ENCODE data around the gene HOXA7. TPM values are rescaled to one million over a fixed set of nuclear protein-coding genes. Genes with fewer than 3 reads are reported as not detected.

HOXA7 gene
- total RNA-seq, 1 experiment from 2014 or later, result 5.1 TPM

DNA sequence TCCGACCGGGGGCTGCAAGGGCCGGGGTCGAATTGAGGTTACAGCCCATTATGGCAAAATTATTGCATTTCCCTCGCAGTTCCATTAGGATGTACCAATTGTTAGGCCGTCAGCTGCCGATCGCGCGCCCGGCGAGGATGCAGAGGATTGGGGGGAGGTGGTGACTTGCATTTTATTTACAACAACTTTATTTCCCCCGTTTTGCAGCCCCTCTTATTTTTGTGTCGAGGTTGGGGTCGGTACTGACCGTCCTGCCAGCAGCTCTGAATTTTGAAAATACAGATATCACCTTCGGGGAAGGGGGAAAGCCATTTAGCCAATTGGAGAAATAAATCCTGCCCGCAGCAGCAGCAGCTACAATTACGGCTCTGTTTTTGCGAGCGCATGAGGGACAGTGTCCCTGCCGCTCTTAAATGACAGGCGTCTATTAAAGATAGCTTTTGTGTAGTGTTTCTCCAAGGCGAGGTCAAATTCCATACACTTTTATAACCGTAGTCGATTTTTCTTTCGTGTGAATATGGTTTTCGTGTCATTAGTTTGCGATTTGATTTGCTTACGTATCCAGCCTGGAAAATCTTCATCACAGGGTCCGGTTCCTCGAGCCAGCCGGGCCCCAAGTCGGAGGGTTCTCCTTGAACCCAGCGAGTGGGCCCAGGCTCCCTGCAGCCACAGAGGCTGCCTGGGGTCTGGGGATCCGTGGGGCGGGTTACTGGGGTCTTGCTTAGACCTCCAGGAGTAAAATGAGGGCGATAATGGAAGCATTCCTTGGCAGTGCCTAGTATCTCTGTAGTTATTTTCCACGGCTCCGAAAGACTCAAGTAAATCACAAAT is 12.3 kb downstream of the HOXA7 start:
- no peak for DNase-seq (ENCODE audit: low read depth)
- in situ Hi-C loops (cut with HindIII; ENCODE audit: low pct_unique_long_range_greater_than_20kb, low sequenced_read_pairs), result no loop called here

- in situ Hi-C loops (cut with HindIII; ENCODE audit: low pct_unique_long_range_greater_than_20kb, low sequenced_read_pairs), result no loop called here
- DNase-seq (ENCODE audit: low read depth), result peak; percentile 97
Measured at GRCh38 chr7:27143023-27143949, 13.2 kb downstream of the HOXA7 start, which contains the start of gene HOXA5. Gene HOXA5 (minus strand): TSS chr7:27143681. CDS start chr7:27143607, 74 bp downstream.

GRCh38 chr7:27142580-27143022 is 13.9 kb downstream of the HOXA7 start:
- in situ Hi-C loops (cut with HindIII; ENCODE audit: low pct_unique_long_range_greater_than_20kb, low sequenced_read_pairs), result no loop called here
- peak; percentile 58 for DNase-seq (ENCODE audit: low read depth)

DNA sequence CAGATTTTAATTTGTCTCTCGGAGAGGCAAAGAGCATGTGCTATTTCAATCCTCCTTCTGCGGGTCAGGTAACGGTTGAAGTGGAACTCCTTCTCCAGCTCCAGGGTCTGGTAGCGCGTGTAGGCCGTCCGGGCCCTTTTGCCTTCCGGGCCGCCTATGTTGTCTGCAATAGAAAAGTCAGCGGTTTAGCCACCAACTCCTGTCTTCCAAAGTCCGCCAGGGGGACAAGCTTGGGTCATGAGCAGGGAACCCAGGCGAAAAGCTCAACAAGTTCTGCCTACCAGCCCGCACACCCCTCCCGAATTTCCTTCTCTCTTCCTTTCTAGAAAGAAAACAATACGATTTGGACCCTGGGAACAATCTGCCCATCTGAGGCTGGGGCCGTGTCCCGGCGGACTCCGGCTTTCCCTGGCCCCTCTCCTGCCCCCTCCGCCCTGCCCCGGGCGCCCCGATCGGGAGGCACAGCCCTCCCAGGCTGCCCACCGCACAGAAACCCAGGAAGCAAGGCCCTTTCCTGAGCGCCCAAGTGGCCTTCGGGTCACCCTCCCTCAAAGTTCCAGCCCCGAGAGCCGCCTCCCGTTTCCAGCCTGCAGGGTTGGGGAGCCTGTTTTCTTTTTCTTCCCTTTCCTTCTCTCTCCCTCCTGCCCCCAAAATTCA is 14.4 kb downstream of the HOXA7 start:
- in situ Hi-C loops (cut with HindIII; ENCODE audit: low pct_unique_long_range_greater_than_20kb, low sequenced_read_pairs), result no loop called here
- peak; percentile 73 for DNase-seq (ENCODE audit: low read depth)

DNA sequence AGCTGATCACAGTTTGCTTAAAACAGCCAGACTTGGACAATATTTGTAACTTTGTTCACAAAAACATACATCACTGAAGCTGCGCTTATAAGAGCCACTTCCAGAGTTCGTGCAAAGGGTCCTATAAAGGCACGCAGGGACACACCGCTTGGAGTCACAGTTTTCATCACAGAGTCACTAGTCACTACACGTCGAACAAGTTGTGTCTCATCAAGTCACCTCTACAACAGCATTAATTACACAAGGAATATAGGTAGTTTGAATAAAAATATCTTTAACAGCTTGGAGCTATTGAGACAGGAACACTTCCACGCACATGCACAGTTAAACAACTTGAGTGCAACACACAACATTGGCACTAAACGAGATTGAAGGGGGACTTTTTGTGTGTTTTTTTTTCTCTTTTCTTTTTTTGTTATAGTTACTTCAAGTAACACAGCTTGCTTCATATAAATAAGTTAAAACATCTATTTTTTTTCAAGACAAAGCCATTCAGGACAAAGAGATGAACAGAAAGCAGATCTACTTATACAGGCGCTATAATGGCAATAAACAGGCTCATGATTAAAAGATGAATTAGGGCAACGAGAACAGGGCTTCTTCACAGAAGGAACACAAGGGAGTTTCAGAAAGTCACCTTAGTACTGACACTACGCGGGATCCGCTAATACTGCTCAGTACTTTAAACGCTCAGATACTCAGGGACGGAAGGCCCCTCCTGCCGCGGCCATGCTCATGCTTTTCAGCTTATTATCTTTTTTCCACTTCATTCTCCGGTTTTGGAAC is 15.1 kb downstream of the HOXA7 start:
- in situ Hi-C loops (cut with HindIII; ENCODE audit: low pct_unique_long_range_greater_than_20kb, low sequenced_read_pairs), result no loop called here

DNA sequence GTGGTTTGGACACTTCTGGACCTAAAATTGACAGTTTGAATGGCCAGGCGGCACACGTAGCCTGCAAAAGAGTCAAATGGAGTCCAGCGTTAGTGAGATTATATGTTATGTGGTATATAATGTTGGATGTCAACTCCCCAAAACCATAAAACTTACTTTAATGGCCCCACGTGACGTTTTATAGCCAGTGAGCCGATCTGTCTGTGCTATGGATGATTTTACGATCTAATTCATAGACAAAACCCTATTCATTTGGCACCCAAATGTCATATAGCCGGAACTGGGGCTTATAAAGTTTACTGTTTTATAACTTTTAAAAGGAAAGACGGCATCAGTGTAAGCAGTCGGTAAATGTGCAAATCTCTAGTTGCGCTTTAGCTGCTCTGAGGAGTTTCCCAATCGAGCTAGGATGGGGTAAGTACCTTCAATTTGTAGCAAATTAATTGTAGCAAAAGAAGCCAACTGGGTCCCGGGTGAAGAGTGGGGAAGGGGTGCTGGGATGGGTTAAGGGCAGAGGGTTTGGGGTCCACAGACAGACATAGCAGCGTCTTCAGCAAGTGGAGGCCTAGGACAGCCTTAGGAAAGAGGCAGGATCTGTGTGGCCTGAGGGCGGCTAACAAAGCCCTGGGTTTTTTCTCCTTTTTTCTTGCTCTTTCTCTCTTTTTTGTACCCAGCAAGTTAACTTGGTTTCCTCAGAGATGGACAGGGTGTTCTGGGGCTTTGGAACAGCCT is 16.2 kb downstream of the HOXA7 start:
- DNase-seq (ENCODE audit: low read depth), result no peak
- in situ Hi-C loops (cut with HindIII; ENCODE audit: low pct_unique_long_range_greater_than_20kb, low sequenced_read_pairs), result no loop called here

More for the DNA sequence above, 15.1 kb downstream of the HOXA7 start:
- no peak for DNase-seq (ENCODE audit: low read depth)

DNA sequence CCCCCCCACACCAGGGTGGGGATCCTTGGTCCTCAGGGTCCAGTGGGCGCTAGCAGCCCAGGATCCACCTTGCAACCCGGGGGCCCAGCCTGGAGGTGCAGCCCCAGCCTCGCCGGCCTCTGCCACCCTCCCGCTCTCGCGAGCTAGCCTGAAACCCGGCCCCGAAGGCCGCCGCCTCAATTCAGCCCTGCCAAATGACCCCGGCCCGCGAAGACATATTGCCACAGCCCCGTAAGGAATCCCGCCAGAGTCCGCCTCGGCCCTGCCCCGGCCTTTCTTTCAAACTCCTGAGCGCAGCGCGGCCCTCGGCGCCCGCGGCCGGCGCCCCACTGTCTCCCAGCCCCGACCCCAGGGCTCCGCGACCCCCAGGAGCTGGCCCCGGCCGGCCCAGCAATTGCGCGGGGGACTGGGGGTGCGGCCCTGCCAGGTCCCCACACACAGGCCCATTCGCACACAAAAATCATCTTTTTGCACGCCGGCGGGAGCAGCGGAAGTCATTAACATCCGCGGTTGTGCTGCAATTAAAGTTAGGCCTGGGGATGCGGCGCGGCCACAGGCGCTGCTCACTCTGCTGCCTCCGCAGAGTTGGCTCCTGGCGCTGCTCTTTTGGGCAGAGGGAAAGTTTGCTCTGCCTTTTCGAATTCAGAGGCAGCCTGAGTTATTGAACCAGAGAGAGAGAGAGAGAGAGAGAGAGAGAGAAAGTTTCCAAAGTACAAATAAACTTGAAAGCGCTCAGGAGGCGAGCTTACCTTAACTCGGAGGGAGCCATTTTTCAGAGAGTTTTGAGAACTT is 16.9 kb downstream of the HOXA7 start:
- in situ Hi-C loops (cut with HindIII; ENCODE audit: low pct_unique_long_range_greater_than_20kb, low sequenced_read_pairs), result no loop called here
- no peak for DNase-seq (ENCODE audit: low read depth)

- in situ Hi-C loops (cut with HindIII; ENCODE audit: low pct_unique_long_range_greater_than_20kb, low sequenced_read_pairs), result no loop called here
Measured at GRCh38 chr7:27138985-27139333, 17.5 kb downstream of the HOXA7 start.

GRCh38 chr7:27138472-27138871 is 18.0 kb downstream of the HOXA7 start:
- in situ Hi-C loops (cut with HindIII; ENCODE audit: low pct_unique_long_range_greater_than_20kb, low sequenced_read_pairs), result no loop called here
- no peak for DNase-seq (ENCODE audit: low read depth)

More at GRCh38 chr7:27138985-27139333, 17.5 kb downstream of the HOXA7 start:
- no peak for DNase-seq (ENCODE audit: low read depth)

- DNase-seq (ENCODE audit: low read depth), result peak; percentile 75
- in situ Hi-C loops (cut with HindIII; ENCODE audit: low pct_unique_long_range_greater_than_20kb, low sequenced_read_pairs), result no loop called here
Measured at GRCh38 chr7:27137640-27138315, 18.7 kb downstream of the HOXA7 start.

GRCh38 chr7:27134392-27134791 is 22.1 kb downstream of the HOXA7 start:
- in situ Hi-C loops (cut with HindIII; ENCODE audit: low pct_unique_long_range_greater_than_20kb, low sequenced_read_pairs), result no loop called here
- DNase-seq (ENCODE audit: low read depth), result peak; percentile 59

GRCh38 chr7:27133409-27134231 is 22.9 kb downstream of the HOXA7 start:
- in situ Hi-C loops (cut with HindIII; ENCODE audit: low pct_unique_long_range_greater_than_20kb, low sequenced_read_pairs), result no loop called here
- DNase-seq (ENCODE audit: low read depth), result peak; percentile 92

GRCh38 chr7:27132978-27133377 is 23.5 kb downstream of the HOXA7 start:
- no peak for DNase-seq (ENCODE audit: low read depth)
- in situ Hi-C loops (cut with HindIII; ENCODE audit: low pct_unique_long_range_greater_than_20kb, low sequenced_read_pairs), result no loop called here

- in situ Hi-C loops (cut with HindIII; ENCODE audit: low pct_unique_long_range_greater_than_20kb, low sequenced_read_pairs), result no loop called here
Measured at GRCh38 chr7:27132214-27132613, 24.3 kb downstream of the HOXA7 start.

GRCh38 chr7:27131390-27131819 is 25.1 kb downstream of the HOXA7 start:
- in situ Hi-C loops (cut with HindIII; ENCODE audit: low pct_unique_long_range_greater_than_20kb, low sequenced_read_pairs), result no loop called here
- DNase-seq (ENCODE audit: low read depth), result no peak

More at GRCh38 chr7:27132214-27132613, 24.3 kb downstream of the HOXA7 start:
- DNase-seq (ENCODE audit: low read depth), result peak; percentile 31
